HG02623 (cell line): ENCODE data around the gene ALPL.

Experiments
- ATAC-seq: cut with Tn5 transposase; IDR thresholded peaks from one replicate; pipeline ENCODE4 v1.9.1; 2021; ENCODE audit warnings: moderate library complexity; ENCODE audit not compliant: unreplicated experiment

ALPL gene

GRCh38 chr1:21574466-21575151, 65.4 kb downstream of the ALPL start:
- ATAC-seq = no peak

GRCh38 chr1:21575351-21575942, 66.2 kb downstream of the ALPL start:
- ATAC-seq = no peak

- ATAC-seq = no peak
These were observed 67.0 kb downstream of the ALPL start for GRCh38 chr1:21576031-21576797.

GRCh38 chr1:21576798-21577187, 67.6 kb downstream of the ALPL start:
- no peak for ATAC-seq

- no peak for ATAC-seq
These were observed 68.1 kb downstream of the ALPL start for GRCh38 chr1:21577324-21577723.

- ATAC-seq = no peak
These were observed 68.7 kb downstream of the ALPL start for GRCh38 chr1:21577933-21578332.

- no peak for ATAC-seq
These were observed 70.6 kb downstream of the ALPL start for GRCh38 chr1:21579791-21580190.

GRCh38 chr1:21584096-21584495, 74.9 kb downstream of the ALPL start:
- ATAC-seq = no peak

- no peak for ATAC-seq
These were observed 75.8 kb downstream of the ALPL start for GRCh38 chr1:21585037-21585436.

- no peak for ATAC-seq
These were observed 77.0 kb downstream of the ALPL start for GRCh38 chr1:21586222-21586621.

GRCh38 chr1:21586846-21587601, 77.8 kb downstream of the ALPL start:
- ATAC-seq = no peak

GRCh38 chr1:21587602-21587953, 78.4 kb downstream of the ALPL start:
- ATAC-seq = no peak

GRCh38 chr1:21589618-21590017, 80.4 kb downstream of the ALPL start:
- no peak for ATAC-seq

GRCh38 chr1:21590126-21590880, 81.1 kb downstream of the ALPL start:
- ATAC-seq = no peak

- no peak for ATAC-seq
These were observed 81.7 kb downstream of the ALPL start for GRCh38 chr1:21590934-21591333.

- ATAC-seq = no peak
These were observed 83.1 kb downstream of the ALPL start for GRCh38 chr1:21592086-21592865.

GRCh38 chr1:21593231-21593630, 84.0 kb downstream of the ALPL start:
- ATAC-seq = no peak

GRCh38 chr1:21594501-21594900, 85.3 kb downstream of the ALPL start:
- no peak for ATAC-seq

GRCh38 chr1:21594935-21595897, 86.0 kb downstream of the ALPL start:
- no peak for ATAC-seq
